ENCODE results near the gene HOXA13.

The HOXA13 gene

DNA sequence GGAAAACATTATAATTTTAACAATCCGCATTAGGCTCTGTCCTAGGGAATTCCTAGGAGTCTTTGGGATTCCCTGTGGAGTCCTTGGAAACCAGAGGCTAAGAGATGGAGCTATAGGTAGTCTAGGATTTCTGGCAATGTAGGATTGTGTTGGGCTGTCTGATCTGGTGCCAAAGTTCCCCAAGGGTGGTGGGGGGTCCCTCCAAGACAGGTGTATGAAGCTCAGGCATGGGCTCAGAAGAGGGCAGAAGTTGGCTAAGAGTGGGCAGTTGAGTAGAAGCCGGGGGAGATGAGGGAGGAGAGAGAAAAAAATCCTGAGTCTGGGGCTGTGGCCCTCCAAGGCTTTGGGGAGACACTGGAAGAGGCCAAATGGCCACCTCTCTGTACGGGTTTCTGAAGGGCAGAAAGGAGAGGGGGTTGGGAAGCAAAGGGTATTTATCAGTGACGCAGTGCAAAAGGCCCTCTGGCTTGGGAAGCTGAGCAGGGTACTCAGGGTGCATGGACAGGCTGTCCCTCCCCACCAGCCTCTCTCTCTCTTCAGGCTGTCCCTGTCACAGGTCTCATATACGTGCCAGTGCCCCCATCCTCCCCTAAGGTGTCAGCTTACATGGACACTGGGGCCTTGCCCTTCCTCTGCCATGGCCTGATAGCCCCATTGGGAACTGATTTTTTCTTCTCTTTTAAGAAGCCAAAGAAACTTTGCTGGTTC is 53.2 kb downstream of the HOXA13 start:
- H3K4me3 ChIP-seq (ENCODE audit: low read depth in 1 of 5, low read length in 5 of 5) = peak overlapping the region; percentile 62 to 90 (median 65)
- H3K9me3 ChIP-seq (ENCODE audit: control insufficient read depth in 5 of 5, low read length in 5 of 5) = no peaks in the 10 kb centered on the region
- peaks cover 0 to 22% (median 16%) of the 10 kb centered on the region in 5 donors for H3K36me3 ChIP-seq (ENCODE audit: control insufficient read depth in 5 of 5, insufficient read depth in 5 of 5, low read length in 5 of 5)
- peaks cover 11 to 91% (median 87%) of the 10 kb centered on the region in 5 donors for H3K4me1 ChIP-seq (ENCODE audit: control insufficient read depth in 5 of 5, insufficient read depth in 5 of 5, low read length in 5 of 5)
- H3K27me3 ChIP-seq (ENCODE audit: control insufficient read depth in 5 of 5, insufficient read depth in 4 of 5, low read length in 5 of 5) = peaks cover 0 to 7% (median 0%) of the 10 kb centered on the region in 5 donors
- H3K9ac ChIP-seq (ENCODE audit: low read length in 5 of 5) = peak overlapping the region in 4 of 5 donors; percentile 41 to 74 (median 61)
- H3K27ac ChIP-seq (ENCODE audit: low read depth, low read length) = peak overlapping the region; percentile 95

GRCh38 chr7:27145914-27146412 is 53.9 kb downstream of the HOXA13 start:
- Histone ChIP-seq H3K36me3 (ENCODE audit: control insufficient read depth in 5 of 5, insufficient read depth in 5 of 5, low read length in 5 of 5) (peaks cover 4 to 25% (median 16%) of the 10 kb centered on the region in 5 donors), H3K27me3 (ENCODE audit: control insufficient read depth in 5 of 5, insufficient read depth in 4 of 5, low read length in 5 of 5) (peaks cover 0 to 4% (median 0%) of the 10 kb centered on the region in 5 donors), H3K27ac (ENCODE audit: low read depth, low read length) (peak overlapping the region; percentile 95), H3K4me3 (ENCODE audit: low read depth in 1 of 5, low read length in 5 of 5) (peak overlapping the region in 2 of 5 donors; percentile 36 to 37), H3K9ac (ENCODE audit: low read length in 5 of 5) (peak overlapping the region in 1 of 5 donors; percentile 8), H3K4me1 (ENCODE audit: control insufficient read depth in 5 of 5, insufficient read depth in 5 of 5, low read length in 5 of 5) (peaks cover 9 to 88% (median 87%) of the 10 kb centered on the region in 5 donors), H3K9me3 (ENCODE audit: control insufficient read depth in 5 of 5, low read length in 5 of 5) (no peaks in the 10 kb centered on the region)

GRCh38 chr7:27145165-27145913 is 54.6 kb downstream of the HOXA13 start:
- Histone ChIP-seq H3K9me3 (ENCODE audit: control insufficient read depth in 5 of 5, low read length in 5 of 5) (no peaks in the 10 kb centered on the region), H3K27me3 (ENCODE audit: control insufficient read depth in 5 of 5, insufficient read depth in 4 of 5, low read length in 5 of 5) (peaks cover 0 to 4% (median 0%) of the 10 kb centered on the region in 5 donors), H3K36me3 (ENCODE audit: control insufficient read depth in 5 of 5, insufficient read depth in 5 of 5, low read length in 5 of 5) (peaks cover 4 to 25% (median 16%) of the 10 kb centered on the region in 5 donors), H3K27ac (ENCODE audit: low read depth, low read length) (peak overlapping the region; percentile 95), H3K4me3 (ENCODE audit: low read depth in 1 of 5, low read length in 5 of 5) (peak overlapping the region in 3 of 5 donors; percentile 24 to 37 (median 36)), H3K4me1 (ENCODE audit: control insufficient read depth in 5 of 5, insufficient read depth in 5 of 5, low read length in 5 of 5) (peaks cover 9 to 89% (median 86%) of the 10 kb centered on the region in 5 donors), H3K9ac (ENCODE audit: low read length in 5 of 5) (peak overlapping the region in 2 of 5 donors; percentile 10 to 35)

DNA sequence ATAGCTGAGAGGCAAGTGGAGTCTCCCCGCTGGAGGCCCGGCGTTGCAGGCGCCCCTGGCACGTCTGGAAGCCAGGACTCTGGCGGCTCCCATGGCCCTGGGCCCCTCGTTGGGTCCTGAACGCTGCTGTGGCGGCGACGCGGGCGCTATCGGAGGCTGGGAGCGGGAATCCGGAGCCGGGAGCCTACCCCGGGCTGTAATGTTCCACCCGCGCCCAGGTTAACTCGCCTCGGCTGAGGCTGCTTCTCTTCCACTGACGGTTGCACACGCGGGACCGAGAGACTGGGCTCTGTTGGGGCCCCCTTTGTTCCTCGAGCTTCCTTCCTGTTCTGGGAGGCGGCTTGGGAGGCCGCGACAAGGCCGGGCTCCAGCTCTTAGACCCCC is 55.1 kb downstream of the HOXA13 start:
- Histone ChIP-seq H3K4me1 (ENCODE audit: control insufficient read depth in 5 of 5, insufficient read depth in 5 of 5, low read length in 5 of 5) (peaks cover 11 to 89% (median 86%) of the 10 kb centered on the region in 5 donors), H3K27me3 (ENCODE audit: control insufficient read depth in 5 of 5, insufficient read depth in 4 of 5, low read length in 5 of 5) (peaks cover 0 to 4% (median 0%) of the 10 kb centered on the region in 5 donors), H3K9ac (ENCODE audit: low read length in 5 of 5) (peak overlapping the region in 2 of 5 donors; percentile 10 to 35), H3K27ac (ENCODE audit: low read depth, low read length) (peak overlapping the region; percentile 95), H3K9me3 (ENCODE audit: control insufficient read depth in 5 of 5, low read length in 5 of 5) (no peaks in the 10 kb centered on the region), H3K36me3 (ENCODE audit: control insufficient read depth in 5 of 5, insufficient read depth in 5 of 5, low read length in 5 of 5) (peaks cover 4 to 25% (median 16%) of the 10 kb centered on the region in 5 donors), H3K4me3 (ENCODE audit: low read depth in 1 of 5, low read length in 5 of 5) (peak overlapping the region in 2 of 5 donors; percentile 24 to 37)

Data from subcutaneous abdominal adipose tissue (tissue), 5 donors.